Suppressor macrophage treated with lipopolysaccharide for 4 hours (primary cell): ENCODE measurements around the gene NPFFR1.

Experiments used
- DNase-seq: peaks from one replicate; pipeline ENCODE4 v3.0.0-alpha.2; 2020

The NPFFR1 gene, protein sequence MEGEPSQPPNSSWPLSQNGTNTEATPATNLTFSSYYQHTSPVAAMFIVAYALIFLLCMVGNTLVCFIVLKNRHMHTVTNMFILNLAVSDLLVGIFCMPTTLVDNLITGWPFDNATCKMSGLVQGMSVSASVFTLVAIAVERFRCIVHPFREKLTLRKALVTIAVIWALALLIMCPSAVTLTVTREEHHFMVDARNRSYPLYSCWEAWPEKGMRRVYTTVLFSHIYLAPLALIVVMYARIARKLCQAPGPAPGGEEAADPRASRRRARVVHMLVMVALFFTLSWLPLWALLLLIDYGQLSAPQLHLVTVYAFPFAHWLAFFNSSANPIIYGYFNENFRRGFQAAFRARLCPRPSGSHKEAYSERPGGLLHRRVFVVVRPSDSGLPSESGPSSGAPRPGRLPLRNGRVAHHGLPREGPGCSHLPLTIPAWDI

DNA sequence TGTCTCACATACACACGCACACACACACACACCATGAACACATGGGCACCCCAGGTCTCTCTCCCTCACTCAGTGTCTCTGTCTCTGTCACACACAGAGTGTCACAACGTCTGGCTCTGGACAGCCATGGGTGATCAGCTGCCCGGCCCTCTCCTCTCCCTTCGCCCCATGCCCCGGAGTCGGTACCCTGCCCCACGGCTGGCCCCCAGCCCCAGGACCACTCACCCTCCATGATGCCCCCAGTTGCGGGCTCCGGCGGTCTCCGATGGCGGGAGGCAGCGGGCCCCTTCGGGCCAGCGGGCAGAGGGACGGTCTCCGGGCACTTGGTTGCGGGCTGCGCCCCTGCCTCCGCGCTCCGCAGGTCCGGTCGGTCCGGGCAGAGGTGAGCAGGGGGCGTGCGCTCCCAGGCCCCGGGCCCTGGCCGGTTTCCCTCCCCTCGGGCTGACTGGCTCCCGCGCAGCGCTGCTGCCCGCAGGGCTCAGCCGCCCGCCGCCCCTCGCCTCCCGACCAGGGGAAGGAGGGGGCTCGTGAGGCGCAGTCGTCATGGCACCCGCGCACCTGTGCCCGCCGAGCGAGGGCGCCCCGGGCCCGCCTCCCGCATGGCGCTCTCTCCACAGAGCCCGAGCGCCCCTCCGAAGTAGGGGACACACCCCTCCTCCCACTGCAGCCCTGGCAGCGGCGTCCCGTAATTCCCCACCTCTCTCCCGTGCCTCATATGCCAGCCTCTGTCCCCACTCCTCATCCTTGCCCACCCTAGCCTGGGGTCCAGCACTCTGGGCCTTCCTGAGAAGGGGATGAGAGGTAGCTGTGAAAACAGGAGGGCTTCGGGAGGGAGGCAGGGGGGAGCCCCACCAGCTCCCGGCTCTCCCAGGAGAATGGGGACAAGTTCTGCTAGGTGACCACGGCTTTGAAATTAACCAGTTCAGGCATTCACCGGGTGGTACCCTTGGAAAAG, at the start of gene NPFFR1:
Gene NPFFR1 (minus strand): TSS at position 560 of the 955 bp plus-strand sequence. CDS start 328 bp downstream, at position 232.
- DNase-seq, result no peak

DNA sequence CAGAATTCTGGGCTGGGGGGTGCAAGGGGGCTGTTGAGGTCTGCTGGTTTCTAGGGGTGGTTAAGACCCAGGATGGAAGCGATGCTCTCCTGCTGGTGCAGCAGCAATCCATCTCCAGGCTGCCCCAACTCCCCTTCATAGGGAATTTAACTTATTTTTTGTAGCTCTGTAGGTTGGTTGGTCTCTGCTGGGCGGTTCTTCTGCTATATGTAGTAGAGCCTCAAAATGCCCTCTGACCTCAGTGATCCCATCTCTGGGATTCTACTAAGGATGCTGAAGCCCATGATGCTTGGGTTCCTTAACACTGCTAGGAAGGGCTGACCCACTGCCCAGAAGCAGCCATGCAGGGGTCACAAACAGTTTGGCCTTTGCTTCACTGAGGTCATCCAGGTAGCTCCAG, 49.5 kb upstream of the NPFFR1 start:
- no peak for DNase-seq

DNA sequence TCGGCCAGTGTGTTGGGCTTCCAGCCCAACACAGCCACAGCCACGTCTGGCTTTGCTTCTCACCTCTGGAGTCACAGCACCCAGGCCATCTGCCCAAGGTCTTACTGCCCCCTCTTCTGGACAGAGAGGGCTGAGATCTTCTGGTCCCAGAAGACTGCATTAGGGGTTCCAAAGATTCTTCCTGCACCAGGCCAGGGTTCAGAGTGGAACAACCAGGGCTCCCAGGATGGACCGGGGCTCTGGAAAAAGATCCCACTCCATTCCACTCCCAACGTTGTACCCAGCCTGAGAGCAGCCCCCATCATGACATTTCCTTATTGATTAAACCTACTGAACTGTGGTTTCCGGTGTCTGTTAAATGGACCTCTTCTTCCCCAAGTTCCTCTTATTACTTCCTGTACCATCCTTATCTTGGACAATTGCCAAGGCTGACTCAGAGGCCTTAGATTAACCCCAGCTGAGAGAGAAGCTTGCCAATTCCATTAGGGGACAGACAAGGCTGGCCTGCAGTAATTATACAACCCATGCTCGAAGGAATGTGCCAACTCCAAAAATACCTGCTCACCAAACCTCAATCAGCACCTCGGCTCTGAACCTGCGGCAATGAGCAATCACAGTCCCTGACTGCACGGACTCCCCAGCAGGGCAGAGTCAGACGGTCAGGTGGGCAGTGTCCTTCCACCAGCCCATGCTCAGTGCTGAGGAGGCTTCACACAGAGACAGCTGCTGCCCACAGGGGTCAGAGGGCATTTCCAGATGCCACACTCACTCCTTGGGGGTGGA, 47.9 kb upstream of the NPFFR1 start:
- DNase-seq, result peak; percentile 96

DNA sequence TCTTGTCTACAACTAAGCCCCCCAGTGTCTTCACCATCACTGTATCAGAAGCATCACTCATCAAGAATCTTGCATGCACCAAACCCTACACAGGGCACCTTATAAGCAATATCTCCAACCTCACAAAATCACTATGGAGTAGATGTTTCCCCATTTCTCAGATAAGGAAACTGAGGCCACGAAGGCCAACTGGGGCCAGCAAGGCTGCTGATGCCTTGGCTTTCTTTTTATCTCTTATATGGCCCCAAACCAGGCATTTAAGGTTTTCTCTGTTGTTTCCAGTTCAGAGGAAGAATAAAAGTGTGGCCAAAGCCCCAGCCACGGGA, 47.3 kb upstream of the NPFFR1 start:
- DNase-seq, result no peak

DNA sequence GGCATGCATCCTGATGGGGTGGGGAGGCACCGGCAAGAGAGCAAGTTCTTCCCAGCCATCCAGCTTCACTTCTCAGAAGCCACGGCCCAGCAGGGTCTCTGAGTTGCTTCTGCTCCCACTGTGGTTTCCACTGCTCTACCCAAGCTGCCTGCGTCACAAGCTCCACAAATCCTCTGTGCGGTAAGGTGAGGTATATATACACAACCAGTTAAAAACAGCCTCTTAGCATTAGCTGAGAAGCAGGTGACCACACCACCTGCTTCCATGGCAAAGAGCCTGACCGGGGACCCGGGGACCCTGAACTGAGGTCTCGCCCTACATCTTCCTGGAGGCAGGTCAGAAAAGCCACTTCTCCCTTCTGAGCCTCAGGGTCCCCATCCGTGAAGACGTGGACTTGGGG, 46.9 kb upstream of the NPFFR1 start:
- DNase-seq, result no peak

DNA sequence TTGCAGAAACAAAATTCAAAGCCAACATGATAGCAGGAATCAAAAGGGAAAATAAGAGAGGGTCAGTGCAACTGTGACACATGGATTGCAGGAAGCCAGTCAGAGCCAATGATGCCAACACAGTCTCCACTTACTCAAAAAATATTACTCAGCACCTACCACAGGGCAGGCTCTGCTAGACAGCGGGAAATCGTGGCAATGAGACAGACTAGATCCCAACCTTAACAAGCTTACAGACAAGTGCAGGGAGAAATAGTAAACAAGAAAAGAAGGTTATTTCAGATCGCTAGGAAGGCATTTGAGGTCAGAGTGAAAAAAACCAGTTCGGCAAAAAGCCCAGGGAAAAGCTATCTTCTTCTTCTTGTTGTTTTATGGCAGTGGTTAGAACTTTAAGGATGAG, 45.2 kb upstream of the NPFFR1 start:
- peak; percentile 82 for DNase-seq

DNA sequence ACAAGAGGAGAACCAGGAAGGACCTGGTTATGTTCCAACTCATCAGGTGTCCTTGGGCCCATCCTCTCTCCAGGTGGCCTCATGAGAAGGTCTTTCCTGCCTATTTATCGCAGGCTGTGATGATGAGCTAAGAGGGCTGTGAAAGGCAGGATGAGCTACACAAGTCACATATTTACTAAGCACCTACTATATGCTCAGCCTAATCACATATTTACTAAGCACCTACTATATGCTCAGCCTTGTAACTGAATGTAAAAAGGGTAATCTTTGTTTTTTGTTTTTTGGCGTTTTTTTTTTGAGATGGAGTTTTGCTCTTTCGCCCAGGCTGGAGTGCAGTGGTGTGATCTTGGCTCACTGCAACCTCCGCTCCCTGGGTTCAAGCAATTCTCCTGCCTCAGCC, 44.2 kb upstream of the NPFFR1 start:
- no peak for DNase-seq

DNA sequence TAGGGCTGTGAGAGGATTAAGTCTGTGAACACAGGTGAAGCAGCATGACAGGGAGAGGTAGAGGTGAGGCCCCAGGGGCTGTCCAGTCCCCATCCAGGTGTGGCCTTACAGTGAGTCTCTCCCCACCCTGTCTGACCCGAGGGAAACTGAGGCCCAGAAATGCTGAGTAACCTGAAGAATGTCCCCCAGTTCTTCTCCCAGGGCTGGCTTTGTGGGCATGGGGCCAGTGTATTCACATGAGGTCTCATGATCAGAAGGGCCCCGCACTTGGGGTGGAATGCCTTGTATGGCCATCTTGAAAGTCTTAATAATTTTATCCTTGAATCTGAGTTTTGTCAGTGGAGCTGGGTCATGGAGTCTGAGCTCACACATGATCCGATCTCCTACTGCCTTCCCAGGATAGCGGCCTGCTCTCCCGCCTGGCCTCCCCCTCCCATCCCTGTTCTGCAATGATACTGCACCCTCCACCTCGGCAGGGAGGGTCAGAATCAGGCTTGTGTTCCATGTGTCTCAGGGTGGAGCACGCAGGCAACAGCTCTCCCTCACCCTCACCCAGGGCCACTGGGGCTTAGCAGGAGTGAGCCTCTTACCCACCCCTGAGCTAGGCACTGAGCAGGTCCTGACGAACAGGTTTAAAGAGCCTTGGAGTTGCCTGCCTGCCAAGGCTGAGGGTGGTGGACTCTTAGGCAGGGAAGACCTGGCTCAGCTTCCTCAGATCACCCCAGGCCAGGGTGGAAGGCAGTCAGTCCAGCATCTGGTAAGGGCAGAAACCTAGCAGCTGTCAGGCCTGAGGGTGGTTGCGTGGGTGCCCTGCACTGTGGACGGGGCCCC, 41.4 kb upstream of the NPFFR1 start:
- DNase-seq, result no peak

DNA sequence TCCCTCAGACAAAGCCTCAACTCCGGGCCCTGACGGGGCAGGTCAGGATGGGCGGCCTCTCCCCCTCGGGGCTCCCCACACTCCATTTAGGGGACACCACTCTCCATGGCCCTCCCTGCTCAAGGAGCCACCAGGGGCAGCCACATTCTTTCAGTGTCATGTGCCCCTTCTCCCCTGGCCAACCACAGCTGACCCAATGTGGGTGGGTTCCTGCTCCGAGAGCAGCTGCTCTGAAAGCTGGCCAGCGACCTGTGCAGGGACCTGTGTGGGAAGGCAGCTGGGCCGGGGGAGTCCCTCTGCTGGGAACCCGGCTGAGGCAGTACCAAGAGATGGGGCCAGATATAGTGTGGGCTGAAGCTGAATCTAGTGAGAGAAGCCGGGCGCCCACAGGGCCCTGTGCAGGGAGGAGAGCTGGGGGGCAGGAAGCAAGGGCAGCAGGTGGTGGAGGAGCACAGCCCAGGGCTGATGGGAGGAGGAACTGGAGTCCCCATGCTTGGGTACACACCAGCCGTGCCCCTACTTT, 40.6 kb upstream of the NPFFR1 start:
- no peak for DNase-seq

DNA sequence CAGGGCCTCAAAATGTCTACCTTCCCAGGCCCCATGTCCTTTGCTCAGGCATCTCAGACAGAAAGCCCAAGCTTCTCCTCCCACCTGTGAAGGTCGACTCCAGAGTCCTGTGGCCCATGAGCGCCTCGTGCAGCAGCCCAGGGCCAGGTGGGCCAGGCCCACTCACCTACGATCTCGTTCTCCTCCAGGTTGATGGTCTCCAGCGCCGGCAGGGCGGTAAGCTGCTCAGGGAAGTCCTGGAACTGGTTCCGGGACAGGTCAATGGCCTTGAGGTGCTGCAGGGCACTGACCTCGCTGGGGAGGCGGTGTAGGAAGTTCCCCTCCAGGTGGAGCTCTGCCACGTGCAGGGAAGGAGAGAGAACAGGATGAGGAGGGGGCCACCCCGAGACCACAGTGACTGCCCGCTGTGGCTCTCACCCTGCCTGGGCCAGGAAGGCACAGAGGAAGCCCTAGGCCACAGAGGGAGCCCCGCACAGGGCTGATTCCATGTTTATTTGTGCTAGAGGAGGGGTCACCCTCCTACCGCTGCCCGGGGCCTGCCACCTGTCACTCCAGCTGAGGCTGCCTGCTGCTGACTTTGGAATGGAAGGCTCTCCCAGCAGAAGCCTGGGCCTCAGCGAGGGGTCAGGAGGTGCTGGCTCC, 40.0 kb upstream of the NPFFR1 start:
- DNase-seq, result no peak

DNA sequence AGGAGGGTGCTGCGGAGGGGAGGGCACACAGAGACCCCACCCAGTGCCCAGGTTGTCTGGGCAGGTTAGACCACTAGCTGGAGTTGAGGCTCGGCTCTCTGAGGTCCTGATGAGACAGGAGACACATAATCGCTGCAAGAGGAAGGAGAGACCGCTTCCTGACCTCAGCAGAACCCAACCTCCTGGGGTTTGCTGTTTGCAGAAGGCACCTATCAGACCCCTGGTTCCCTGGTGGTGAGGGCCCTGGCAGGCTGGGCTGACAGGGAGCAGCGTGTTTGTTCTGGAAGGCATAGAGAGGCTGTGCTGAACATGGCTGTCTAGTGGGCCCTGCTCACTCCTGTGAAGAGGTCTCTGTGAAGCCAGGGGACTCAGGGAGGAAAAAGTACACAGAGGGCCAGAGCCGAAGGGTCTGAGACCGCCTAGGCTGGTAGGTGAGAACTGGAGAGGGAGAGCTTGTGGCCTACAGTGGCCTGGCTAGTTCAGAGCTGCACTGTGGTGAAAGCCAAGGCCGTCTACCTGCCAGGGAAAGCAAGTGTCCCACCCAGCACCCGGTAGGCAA, 39.4 kb upstream of the NPFFR1 start:
- no peak for DNase-seq

DNA sequence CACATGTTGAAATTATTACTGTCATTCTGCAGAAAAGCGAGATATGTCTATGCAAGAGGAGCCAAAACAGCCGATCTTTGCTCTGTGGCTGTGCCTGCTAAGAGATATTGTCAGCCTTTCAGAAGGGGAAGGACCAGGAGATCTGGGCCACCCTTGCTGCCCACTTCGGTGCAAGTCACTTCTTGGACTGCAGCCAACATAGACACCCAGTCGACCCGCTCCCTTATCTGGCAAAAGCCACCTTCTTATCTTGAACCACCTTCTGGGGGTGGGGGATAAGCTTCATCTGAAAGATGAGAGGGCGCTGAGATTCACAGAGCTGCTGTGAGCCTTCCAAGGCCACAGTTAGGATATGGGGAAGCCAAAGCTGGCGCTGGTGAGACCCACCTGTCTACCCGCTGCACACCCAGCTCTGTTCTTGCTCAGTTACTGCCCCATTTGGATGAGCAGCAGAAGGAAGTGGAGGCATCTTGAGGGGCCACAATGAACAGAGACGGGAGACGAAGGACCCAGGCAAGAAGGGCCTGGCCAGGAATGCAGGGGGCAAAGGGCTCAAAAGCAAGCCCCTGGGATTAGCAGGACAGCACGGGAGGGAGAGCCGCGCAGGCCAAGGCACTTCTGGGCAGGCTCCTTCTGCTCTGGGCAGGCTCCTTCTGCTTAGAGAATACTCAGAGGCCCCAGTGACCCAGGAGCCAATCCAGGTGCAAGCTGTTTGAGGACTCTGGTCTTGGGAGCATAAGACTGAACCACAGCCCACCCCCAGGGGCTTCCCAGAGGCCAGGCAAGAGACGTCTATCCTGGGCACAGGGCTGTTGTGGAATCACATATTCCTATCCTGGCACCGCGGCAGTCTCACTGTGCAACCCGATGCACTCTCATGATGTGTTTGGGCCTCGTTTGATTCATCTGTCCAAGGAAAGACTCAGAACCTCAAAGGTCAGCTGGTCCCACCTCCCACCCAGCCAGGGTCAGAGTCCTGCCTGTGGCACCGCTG, 38.4 kb upstream of the NPFFR1 start:
- no peak for DNase-seq

DNA sequence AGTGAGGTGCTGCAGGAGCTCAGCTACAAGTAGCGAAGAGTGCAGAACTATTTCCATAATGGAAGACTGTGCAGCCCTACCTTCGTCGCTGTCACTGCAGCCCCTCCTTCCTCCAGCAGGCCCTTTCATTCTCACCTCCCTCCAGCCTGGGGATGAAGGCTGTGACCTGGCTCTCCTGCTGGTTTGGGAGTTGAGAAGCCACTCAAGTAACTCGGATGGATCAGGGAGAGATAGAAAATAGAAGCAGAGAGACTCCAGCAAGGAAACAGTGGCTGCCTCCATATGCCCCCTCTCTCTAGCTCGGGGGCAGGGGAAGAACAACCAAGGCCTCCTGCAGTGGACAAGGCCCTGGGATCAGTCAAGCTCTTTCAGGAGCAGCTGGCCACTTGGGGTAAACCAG, 37.4 kb upstream of the NPFFR1 start:
- no peak for DNase-seq

DNA sequence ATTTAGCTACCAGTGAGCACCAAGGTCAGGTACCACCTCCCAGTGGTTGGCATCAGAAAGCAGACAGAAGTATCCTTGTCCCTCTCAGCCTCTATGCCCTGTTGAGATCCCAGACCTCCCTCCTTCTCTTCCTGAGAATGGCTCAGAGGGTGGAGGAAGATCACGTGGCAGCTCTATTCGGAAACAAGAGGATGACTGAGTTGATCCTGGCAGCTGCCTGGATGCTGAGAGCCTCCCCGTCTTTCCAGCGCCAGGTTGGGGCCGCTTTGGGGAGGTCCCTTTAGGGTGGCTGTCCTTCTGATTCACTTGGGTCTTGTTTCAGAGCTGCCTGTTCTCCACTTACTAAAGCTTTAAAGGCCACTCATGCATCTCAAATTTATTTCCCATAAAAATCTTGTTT, 36.9 kb upstream of the NPFFR1 start:
- DNase-seq, result no peak

DNA sequence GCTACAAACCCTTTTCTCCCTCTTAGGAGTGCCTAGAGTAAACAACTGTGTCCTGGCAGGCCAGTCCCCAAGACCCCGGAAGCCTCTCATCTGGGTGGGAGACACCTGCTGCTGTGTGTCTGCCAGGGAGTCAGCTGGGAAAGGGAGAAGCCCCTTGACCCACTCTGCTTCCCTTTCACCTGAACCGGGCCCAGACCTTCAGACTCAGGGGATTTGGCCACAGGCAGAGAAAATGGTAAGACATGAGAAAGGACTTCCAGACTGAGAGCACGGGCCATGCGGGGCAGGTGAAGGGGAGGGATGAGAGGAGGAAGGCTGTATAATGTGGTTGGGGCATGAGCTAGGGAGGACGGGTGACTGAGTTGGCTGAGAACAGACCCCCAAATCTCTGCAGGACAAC, 36.0 kb upstream of the NPFFR1 start:
- no peak for DNase-seq

DNA sequence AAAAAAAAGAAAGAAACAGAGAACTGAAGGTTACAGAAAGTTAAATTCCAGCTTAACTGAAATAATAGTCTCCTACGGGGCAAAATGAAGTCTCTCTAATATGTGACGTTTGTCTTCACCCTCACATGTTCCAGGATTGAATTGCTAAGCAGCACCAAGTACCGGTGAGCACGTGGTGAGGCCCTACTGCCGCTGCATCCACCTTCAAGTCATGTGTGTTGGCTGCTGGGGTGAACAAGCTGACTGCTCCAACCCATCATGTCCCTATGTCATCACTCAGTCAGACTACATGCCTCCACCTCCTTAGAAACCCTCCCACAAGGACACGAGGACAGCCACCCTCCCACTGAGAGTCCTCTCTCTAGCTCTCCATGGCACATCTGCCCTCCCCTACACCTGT, 35.4 kb upstream of the NPFFR1 start:
- no peak for DNase-seq

DNA sequence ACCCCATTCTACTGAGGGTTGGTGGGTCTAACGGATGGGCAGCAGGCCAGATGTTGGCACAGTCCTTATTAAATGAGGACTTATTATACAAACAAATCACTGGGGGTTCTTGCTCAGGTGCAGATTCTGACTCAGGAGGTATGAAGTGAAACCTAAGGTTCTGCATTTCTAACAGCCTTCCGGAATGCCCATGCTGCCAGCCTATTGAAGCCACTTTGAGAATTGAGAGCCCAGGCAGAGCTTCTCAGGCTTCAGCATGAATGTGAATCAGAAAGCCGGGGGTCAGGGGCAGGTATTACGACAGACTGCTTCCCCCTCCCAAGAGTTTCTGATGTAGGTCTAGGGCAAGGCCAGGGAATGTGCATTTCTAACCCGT, 34.1 kb upstream of the NPFFR1 start:
- DNase-seq, result no peak

DNA sequence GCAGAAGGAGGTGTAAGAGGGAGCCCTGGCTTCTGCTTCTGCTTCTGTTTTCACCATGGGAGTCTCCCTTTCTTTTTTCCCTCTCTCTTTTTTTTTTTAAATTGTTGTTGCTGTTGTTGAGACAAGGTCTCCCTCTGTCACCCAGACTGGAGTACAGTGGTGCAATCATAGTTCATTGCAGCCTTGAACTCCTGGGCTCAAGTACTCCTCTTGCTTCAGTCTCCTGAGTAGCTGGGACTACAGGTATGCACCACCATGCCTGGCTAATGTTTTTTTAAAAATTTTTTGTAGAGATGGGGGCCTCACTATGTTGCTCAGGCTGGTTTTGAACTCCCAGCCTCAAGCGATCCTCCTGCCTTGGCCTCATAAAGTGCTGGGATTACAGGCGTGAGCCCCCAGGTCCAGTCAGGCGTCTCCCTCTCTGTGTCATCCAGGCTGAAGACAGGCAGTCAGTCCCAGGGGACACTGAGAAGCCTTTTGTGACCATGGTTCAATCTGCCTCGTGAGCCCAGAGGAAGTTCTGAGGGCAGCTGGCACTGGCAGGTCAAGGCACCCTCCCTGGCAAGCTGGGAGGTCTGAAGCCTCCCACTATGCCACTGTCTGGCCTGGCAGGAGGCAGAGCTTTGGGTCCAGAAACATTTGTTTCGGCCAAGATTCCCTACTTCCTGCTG, 33.6 kb upstream of the NPFFR1 start:
- no peak for DNase-seq

DNA sequence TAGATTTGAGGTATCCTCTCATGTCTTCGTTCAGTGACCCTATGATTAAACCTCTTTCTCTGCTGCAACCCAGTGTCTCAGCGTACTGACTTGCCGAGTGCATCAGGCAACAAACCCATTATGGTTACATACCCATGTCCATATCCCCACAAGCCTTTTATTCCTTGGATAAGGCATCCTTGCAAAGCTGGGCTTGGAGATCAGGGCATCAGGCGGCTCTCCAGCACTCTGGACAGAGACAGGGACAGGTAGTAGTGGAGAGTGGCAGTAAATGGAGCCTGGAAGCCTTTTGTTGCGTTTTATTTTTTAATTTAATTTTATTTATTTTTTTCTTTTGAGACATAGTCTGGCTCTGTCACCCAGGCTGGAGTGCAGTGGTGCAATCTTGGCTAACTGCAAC, 32.0 kb upstream of the NPFFR1 start:
- DNase-seq, result no peak
